ENCODE data around the gene ANXA9. TPM values are rescaled to one million over a fixed set of nuclear protein-coding genes. Genes with fewer than 3 reads are reported as not detected.

ANXA9 gene
- polyA plus RNA-seq, 1 donor (not counting 4 experiments of a cell fraction or from before 2014, with no cell fraction given) = 0.76 TPM

GRCh38 chr1:150992626-150993025, 10.5 kb downstream of the ANXA9 start:
- dilution Hi-C loops (cut with MboI; ENCODE audit: extremely low pct_ligation_motif_present, low sequenced_read_pairs) = no loop called here
- Histone ChIP-seq H3K4me2 (ENCODE audit: control insufficient read depth, extremely low read depth, insufficient read depth, low read depth, low read length) (no peak overlapping the region), H2AFZ (ENCODE audit: control insufficient read depth, low read length) (no peak overlapping the region), H3K27me3 (ENCODE audit: control insufficient read depth, extremely low read depth, insufficient read depth, low read length) (no peaks in the 10 kb centered on the region), H4K20me1 (ENCODE audit: control insufficient read depth, extremely low read depth, insufficient read depth, low read length) (no peaks in the 10 kb centered on the region), H3K9ac (ENCODE audit: control insufficient read depth, extremely low read depth, insufficient read depth, low read length) (no peak overlapping the region), H3K9me3 (ENCODE audit: control insufficient read depth, low read depth, low read length) (no peaks in the 10 kb centered on the region), H3K36me3 (ENCODE audit: control insufficient read depth in 2 of 2, extremely low read depth in 1 of 2, insufficient read depth in 2 of 2, low read length in 2 of 2) (no peaks in the 10 kb centered on the region), H3K4me1 (ENCODE audit: control insufficient read depth, extremely low read depth, insufficient read depth, low read length) (peaks cover 3% of the 10 kb centered on the region), H3K27ac (ENCODE audit: control insufficient read depth, insufficient read depth, low read length) (no peak overlapping the region), H3K79me2 (ENCODE audit: control insufficient read depth, insufficient read depth, low read length) (no peaks in the 10 kb centered on the region), H3K4me3 (ENCODE audit: control insufficient read depth in 2 of 3, extremely low read depth in 1 of 3, insufficient read depth in 2 of 3, low read depth in 1 of 3, low read length in 3 of 3) (no peak overlapping the region), H3K9me1 (ENCODE audit: control insufficient read depth, extremely low read depth, insufficient read depth, low read length) (no peaks in the 10 kb centered on the region)
- DNase-seq (ENCODE audit: low read depth, low spot score) (no peak), FAIRE-seq (no peak)
- no peak for TF ChIP-seq CTCF (optimal IDR thresholded peaks at IDR 0.05 in 1 of 3, IDR thresholded peaks at IDR 0.05 in 1 of 3, conservative IDR thresholded peaks at IDR 0.05 in 1 of 3; ENCODE audit: extremely low read depth in 1 of 3, insufficient read depth in 2 of 3, low read length in 3 of 3)
- no peak for TF ChIP-seq EZH2 (IDR thresholded peaks at IDR 0.05; ENCODE audit: low read length)

- Histone ChIP-seq H3K27me3 (ENCODE audit: control insufficient read depth, extremely low read depth, insufficient read depth, low read length) (no peaks in the 10 kb centered on the region), H3K36me3 (ENCODE audit: control insufficient read depth in 2 of 2, extremely low read depth in 1 of 2, insufficient read depth in 2 of 2, low read length in 2 of 2) (peaks cover 0 to 2% of the 10 kb centered on the region in 2 experiments), H3K9me1 (ENCODE audit: control insufficient read depth, extremely low read depth, insufficient read depth, low read length) (no peaks in the 10 kb centered on the region), H3K27ac (ENCODE audit: control insufficient read depth, insufficient read depth, low read length) (no peak overlapping the region), H3K79me2 (ENCODE audit: control insufficient read depth, insufficient read depth, low read length) (no peaks in the 10 kb centered on the region), H3K9ac (ENCODE audit: control insufficient read depth, extremely low read depth, insufficient read depth, low read length) (no peak overlapping the region), H2AFZ (ENCODE audit: control insufficient read depth, low read length) (no peak overlapping the region), H3K9me3 (ENCODE audit: control insufficient read depth, low read depth, low read length) (no peaks in the 10 kb centered on the region), H3K4me3 (ENCODE audit: control insufficient read depth in 2 of 3, extremely low read depth in 1 of 3, insufficient read depth in 2 of 3, low read depth in 1 of 3, low read length in 3 of 3) (no peak overlapping the region), H4K20me1 (ENCODE audit: control insufficient read depth, extremely low read depth, insufficient read depth, low read length) (no peaks in the 10 kb centered on the region), H3K4me2 (ENCODE audit: control insufficient read depth, extremely low read depth, insufficient read depth, low read depth, low read length) (no peak overlapping the region), H3K4me1 (ENCODE audit: control insufficient read depth, extremely low read depth, insufficient read depth, low read length) (peaks cover 8% of the 10 kb centered on the region)
- dilution Hi-C loops (cut with MboI; ENCODE audit: extremely low pct_ligation_motif_present, low sequenced_read_pairs) = no loop called here
- DNase-seq (ENCODE audit: low read depth, low spot score) (no peak), FAIRE-seq (no peak)
- TF ChIP-seq CTCF (optimal IDR thresholded peaks at IDR 0.05 in 1 of 3, IDR thresholded peaks at IDR 0.05 in 1 of 3, conservative IDR thresholded peaks at IDR 0.05 in 1 of 3; ENCODE audit: extremely low read depth in 1 of 3, insufficient read depth in 2 of 3, low read length in 3 of 3) (no peak), EZH2 (IDR thresholded peaks at IDR 0.05; ENCODE audit: low read length) (no peak)
Observed at GRCh38 chr1:150994248-150994647, 12.2 kb downstream of the ANXA9 start.

All from keratinocyte (primary cell).